Measurements from ENCODE around the gene SOS1.

Gene SOS1

GRCh38 chr2:38988716-38989115 is 132.1 kb downstream of the SOS1 start:
- Histone ChIP-seq H3K27me3 (replicated peaks; ENCODE audit: control insufficient read depth, insufficient read depth, low read length) (no peaks in the 10 kb centered on the region), H3K36me3 (ENCODE audit: control insufficient read depth, insufficient read depth, low read length) (no peaks in the 10 kb centered on the region; the same call in none of the 2 replicates), H3K4me3 (replicated peaks; ENCODE audit: low read depth, low read length) (no peak overlapping the region)
- no peak for DNase-seq (ENCODE audit: extremely low read depth, insufficient read length)
- TF ChIP-seq, protein P1, sequence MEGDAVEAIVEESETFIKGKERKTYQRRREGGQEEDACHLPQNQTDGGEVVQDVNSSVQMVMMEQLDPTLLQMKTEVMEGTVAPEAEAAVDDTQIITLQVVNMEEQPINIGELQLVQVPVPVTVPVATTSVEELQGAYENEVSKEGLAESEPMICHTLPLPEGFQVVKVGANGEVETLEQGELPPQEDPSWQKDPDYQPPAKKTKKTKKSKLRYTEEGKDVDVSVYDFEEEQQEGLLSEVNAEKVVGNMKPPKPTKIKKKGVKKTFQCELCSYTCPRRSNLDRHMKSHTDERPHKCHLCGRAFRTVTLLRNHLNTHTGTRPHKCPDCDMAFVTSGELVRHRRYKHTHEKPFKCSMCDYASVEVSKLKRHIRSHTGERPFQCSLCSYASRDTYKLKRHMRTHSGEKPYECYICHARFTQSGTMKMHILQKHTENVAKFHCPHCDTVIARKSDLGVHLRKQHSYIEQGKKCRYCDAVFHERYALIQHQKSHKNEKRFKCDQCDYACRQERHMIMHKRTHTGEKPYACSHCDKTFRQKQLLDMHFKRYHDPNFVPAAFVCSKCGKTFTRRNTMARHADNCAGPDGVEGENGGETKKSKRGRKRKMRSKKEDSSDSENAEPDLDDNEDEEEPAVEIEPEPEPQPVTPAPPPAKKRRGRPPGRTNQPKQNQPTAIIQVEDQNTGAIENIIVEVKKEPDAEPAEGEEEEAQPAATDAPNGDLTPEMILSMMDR (IDR thresholded peaks at IDR 0.05; ENCODE audit: insufficient read depth, low read length, poor library complexity, severe bottlenecking): no peak

DNA sequence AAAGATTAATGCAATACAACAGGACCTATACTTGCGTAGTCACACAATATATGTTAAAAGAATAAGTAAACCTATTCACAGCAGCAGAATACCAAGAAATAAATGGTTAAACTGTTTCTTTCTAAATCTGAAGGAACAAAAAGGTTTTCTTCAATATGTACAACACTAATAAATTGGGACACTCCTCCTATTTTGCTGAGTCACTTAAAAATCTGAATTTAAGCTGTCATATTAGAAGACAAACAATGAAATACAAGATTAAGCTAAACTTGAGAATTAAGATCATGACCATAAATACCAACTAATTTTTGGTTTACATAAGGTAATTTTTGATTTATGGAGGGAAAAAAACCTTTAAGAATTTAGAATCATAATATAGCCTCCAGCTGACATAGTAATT is 138.4 kb downstream of the SOS1 start:
- DNase-seq (ENCODE audit: extremely low read depth, insufficient read length): no peak
- Histone ChIP-seq H3K27me3 (replicated peaks; ENCODE audit: control insufficient read depth, insufficient read depth, low read length) (no peaks in the 10 kb centered on the region), H3K4me3 (replicated peaks; ENCODE audit: low read depth, low read length) (no peak overlapping the region), H3K36me3 (ENCODE audit: control insufficient read depth, insufficient read depth, low read length) (no peaks in the 10 kb centered on the region; the same call in none of the 2 replicates)
- TF ChIP-seq, protein P1 (IDR thresholded peaks at IDR 0.05; ENCODE audit: insufficient read depth, low read length, poor library complexity, severe bottlenecking): no peak

DNA sequence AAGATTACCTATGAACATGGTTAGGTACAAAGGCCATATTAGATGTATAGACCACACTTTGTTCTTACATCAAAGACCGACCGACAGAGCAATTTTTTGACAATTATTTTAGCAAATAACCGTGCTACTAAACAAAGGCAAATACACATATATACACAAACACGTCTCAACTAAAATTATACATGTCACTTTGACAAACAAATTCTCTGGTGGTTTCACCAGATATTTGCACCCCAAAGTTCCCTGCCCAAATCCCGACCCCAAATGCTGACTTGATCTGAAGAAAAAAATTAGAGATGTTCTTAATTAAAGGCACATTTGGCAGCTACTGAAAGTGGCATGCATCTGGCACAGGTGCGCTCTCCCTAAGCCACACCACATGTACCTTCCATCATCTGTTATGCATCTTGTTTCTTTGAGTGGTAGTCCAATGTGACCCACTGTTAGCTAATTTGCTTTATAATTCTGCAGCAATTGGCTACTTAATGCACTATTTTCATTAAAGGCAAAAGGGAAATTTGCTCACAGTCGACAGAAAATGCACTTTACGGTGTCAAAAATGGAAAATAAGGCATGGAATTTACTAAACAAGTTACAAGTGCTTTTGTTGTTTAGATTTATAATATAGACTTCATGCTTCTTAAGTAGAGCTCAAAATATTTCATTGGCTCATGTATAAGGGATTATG is 139.0 kb downstream of the SOS1 start:
- Histone ChIP-seq H3K4me3 (replicated peaks; ENCODE audit: low read depth, low read length) (no peak overlapping the region), H3K27me3 (replicated peaks; ENCODE audit: control insufficient read depth, insufficient read depth, low read length) (no peaks in the 10 kb centered on the region), H3K36me3 (ENCODE audit: control insufficient read depth, insufficient read depth, low read length) (no peaks in the 10 kb centered on the region; the same call in none of the 2 replicates)
- TF ChIP-seq, protein P1 (IDR thresholded peaks at IDR 0.05; ENCODE audit: insufficient read depth, low read length, poor library complexity, severe bottlenecking): no peak
- no peak for DNase-seq (ENCODE audit: extremely low read depth, insufficient read length)

DNA sequence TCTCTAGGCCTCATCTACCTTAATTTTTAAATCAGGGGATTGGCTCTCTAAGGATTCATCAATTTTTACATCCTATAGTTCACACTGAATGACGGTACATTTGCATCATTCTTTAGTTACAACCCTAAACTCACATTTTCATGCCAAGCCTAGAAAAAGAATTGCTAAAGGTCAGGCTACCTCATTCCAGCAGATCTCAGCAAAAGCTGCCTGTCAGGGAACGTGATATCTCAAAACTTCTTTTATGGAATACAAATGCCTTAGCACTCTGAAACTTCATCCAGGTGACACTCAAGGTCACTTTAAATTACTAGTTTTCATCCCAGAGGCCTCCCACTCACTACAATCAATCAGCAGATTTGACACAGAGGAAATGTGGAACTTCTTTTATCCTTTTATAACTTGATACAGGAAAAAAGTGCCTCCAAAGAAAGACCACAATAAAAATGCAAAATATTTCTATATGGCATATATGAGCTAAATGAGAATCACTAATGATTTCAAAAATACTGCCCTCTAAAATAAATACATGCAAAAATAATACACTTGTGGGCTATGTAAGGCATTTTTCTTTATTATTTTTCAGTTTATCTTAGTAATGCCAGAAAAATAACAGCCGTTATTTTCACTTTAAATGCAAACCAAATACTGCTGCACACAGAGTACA is 139.7 kb downstream of the SOS1 start:
- DNase-seq (ENCODE audit: extremely low read depth, insufficient read length): no peak
- no peak overlapping the region for H3K4me3 ChIP-seq (replicated peaks; ENCODE audit: low read depth, low read length)
- TF ChIP-seq, protein P1 (IDR thresholded peaks at IDR 0.05; ENCODE audit: insufficient read depth, low read length, poor library complexity, severe bottlenecking): no peak

GRCh38 chr2:38978908-38979307 is 141.9 kb downstream of the SOS1 start:
- H3K27me3 ChIP-seq (replicated peaks; ENCODE audit: control insufficient read depth, insufficient read depth, low read length): no peaks in the 10 kb centered on the region
- no peak for DNase-seq (ENCODE audit: extremely low read depth, insufficient read length)
- H3K36me3 ChIP-seq (ENCODE audit: control insufficient read depth, insufficient read depth, low read length): no peaks in the 10 kb centered on the region
- TF ChIP-seq, protein P1 (IDR thresholded peaks at IDR 0.05; ENCODE audit: insufficient read depth, low read length, poor library complexity, severe bottlenecking): no peak
- no peak overlapping the region for H3K4me3 ChIP-seq (replicated peaks; ENCODE audit: low read depth, low read length)

More for the DNA sequence above, 139.7 kb downstream of the SOS1 start:
- Histone ChIP-seq H3K36me3 (ENCODE audit: control insufficient read depth, insufficient read depth, low read length) (no peaks in the 10 kb centered on the region; the same call in none of the 2 replicates), H3K27me3 (replicated peaks; ENCODE audit: control insufficient read depth, insufficient read depth, low read length) (no peaks in the 10 kb centered on the region)

Measured in GM06990 (cell line).